K562 (cell line): ENCODE measurements around the gene HOXA11. TPM values are rescaled to one million over a fixed set of nuclear protein-coding genes. Genes with fewer than 3 reads are reported as not detected.

ENCODE experiments used
- ATAC-seq: fragments of 200-7000 bp; cut with Tn5 transposase; 3 replicates; pipeline ENCODE4 v1.9.1; 2020; ENCODE audit warnings: moderate library complexity
- BruUV-seq: library from RNA; stranded (reverse); fragments of 400-500 nt; replicated peaks from 2 replicates; lab custom pipeline; 2021; lab: Mats Ljungman, UMichigan
- CTCF ChIA-PET: fragments of 300-600 bp; formaldehyde crosslinking; extraction: SDS; loops from one replicate; lab custom pipeline; 2021; ENCODE audit warnings: low intra/inter-chr PET ratio; lab: Yijun Ruan, JAX
- POLR2A ChIA-PET: fragments of 300-600, 350-650 bp; sonication (Branson Sonifier 250); formaldehyde crosslinking; extraction: SDS; loops from one replicate; lab custom pipeline; 2021; ENCODE audit warnings: antibody characterized with exemption, inconsistent platforms; lab: Yijun Ruan, JAX
- DNase-seq, 4 experiments: peaks; one replicate each; pipeline versions ENCODE4 v3.0.0 to v3.0.0-alpha.2; 2011 to 2018; ENCODE audit warnings: low spot score in 3 of 4, mixed read lengths in 3 of 4; ENCODE audit errors: extremely low read depth in 1 of 4
- FAIRE-seq: peaks from 2 replicates; lab custom pipeline; 2011; peaks lifted over from hg19 to GRCh38; lab: Jason Lieb, UNC
- H2AFZ ChIP-seq: 2 replicates; pipeline ENCODE4 v1.6.0; 2011; ENCODE audit warnings: low read depth, low read length, control low read depth, inconsistent platforms
- H3K27ac ChIP-seq: fragments of 200-600 bp; 3 replicates; pipeline ENCODE4 v1.8.0; 2011; ENCODE audit warnings: low read depth, mild to moderate bottlenecking, control low read depth, inconsistent platforms, low read length, moderate library complexity, mixed read lengths; ENCODE audit errors: extremely low read depth
- H3K27me3 ChIP-seq, 2 experiments: fragments of 300-600 bp in 1 of 2; 2 replicates in 1 of 2; 3 replicates in 1 of 2; pipeline versions ENCODE4 v1.6.0 to v1.8.0; 2011; ENCODE audit warnings: inconsistent platforms in 2 of 2, low read length in 2 of 2, mild to moderate bottlenecking in 1 of 2, mixed read lengths in 1 of 2, moderate library complexity in 1 of 2; ENCODE audit not compliant: control insufficient read depth in 2 of 2, insufficient read depth in 2 of 2
- H3K36me3 ChIP-seq: fragments of 300-600 bp; 3 replicates; pipeline ENCODE4 v1.8.0; 2011; ENCODE audit warnings: mild to moderate bottlenecking, low read length, inconsistent platforms; ENCODE audit not compliant: control insufficient read depth, insufficient read depth
- H3K4me1 ChIP-seq, 2 experiments: fragments of 200-600 bp in 1 of 2; replicated peaks in 1 of 2; 2 replicates in 1 of 2; 3 replicates in 1 of 2; pipeline versions ENCODE4 v1.5.1 to v1.8.0; 2011; ENCODE audit warnings: inconsistent platforms in 2 of 2, low read length in 2 of 2, mild to moderate bottlenecking in 1 of 2, mixed read lengths in 1 of 2, moderate library complexity in 1 of 2; ENCODE audit not compliant: control insufficient read depth in 2 of 2, insufficient read depth in 2 of 2
- H3K4me2 ChIP-seq: 2 replicates; pipeline ENCODE4 v1.6.1; 2011; ENCODE audit warnings: low read length, control low read depth, inconsistent platforms, mixed read lengths; ENCODE audit not compliant: insufficient read depth
- H3K4me3 ChIP-seq: fragments of 200-600 bp; sonication (generic), shearing (Covaris generic); 2 replicates; pipeline ENCODE4 v1.5.1; 2016; ENCODE audit warnings: control low read depth, inconsistent platforms
- H3K79me2 ChIP-seq: fragments of 200-600 bp; 3 replicates; pipeline ENCODE4 v1.8.0; 2011; ENCODE audit warnings: low read length, inconsistent platforms; ENCODE audit not compliant: control insufficient read depth, insufficient read depth
- H3K9ac ChIP-seq, 2 experiments: 2 replicates each; pipeline versions ENCODE4 v1.6.0 to v1.6.1; 2011; ENCODE audit warnings: low read depth in 2 of 2, low read length in 2 of 2, control low read depth in 1 of 2, inconsistent platforms in 1 of 2, mild to moderate bottlenecking in 1 of 2, mixed read lengths in 1 of 2; ENCODE audit not compliant: insufficient read depth in 1 of 2
- H3K9me1 ChIP-seq: one replicate; pipeline ENCODE4 v1.6.0; 2011; ENCODE audit warnings: inconsistent platforms, mild to moderate bottlenecking, low read length, moderate library complexity; ENCODE audit not compliant: control insufficient read depth, insufficient read depth
- H3K9me3 ChIP-seq: replicated peaks from 2 replicates; pipeline ENCODE4 v1.5.1; 2011; ENCODE audit warnings: low read depth, low read length, inconsistent platforms; ENCODE audit not compliant: control insufficient read depth, insufficient read depth
- H4K20me1 ChIP-seq: replicated peaks from 2 replicates; pipeline ENCODE4 v1.6.1; 2011; ENCODE audit warnings: low read length, inconsistent platforms, mixed read lengths; ENCODE audit not compliant: control insufficient read depth, insufficient read depth
- BDP1 ChIP-seq: IDR thresholded peaks from 3 replicates; pipeline ENCODE4 v1.6.1; 2011; ENCODE audit not compliant: insufficient read length, insufficient read depth
- CHD1 ChIP-seq: fragments of 200-600 bp; sonication (generic); IDR thresholded peaks from one replicate; pipeline ENCODE4 v1.6.1; 2012; ENCODE audit warnings: mild to moderate bottlenecking, moderate library complexity, low read length, inconsistent platforms
- KLF13 ChIP-seq: fragments of 450-650 bp; IDR thresholded peaks from 2 replicates; pipeline ENCODE4 v1.6.1; 2016; ENCODE audit warnings: missing genetic modification characterization, low read depth, mild to moderate bottlenecking, missing compliant biosample characterization, moderate library complexity, borderline replicate concordance
- NCOA6 ChIP-seq: fragments of 450-650 bp; IDR thresholded peaks from 2 replicates; pipeline ENCODE4 v1.6.1; 2017; ENCODE audit warnings: mild to moderate bottlenecking
- WGBS: fragments of 100-300 bp; shearing (Covaris generic); methylation state at CpG from one replicate; pipeline ENCODE4 v1.1.6; 2016; ENCODE audit warnings: low coverage, mixed read lengths; ENCODE audit not compliant: insufficient coverage; ENCODE audit errors: missing lambda C conversion rate; 5-methylcytosine and 5-hydroxymethylcytosine counted together
- in situ Hi-C: fragments of 300-500 bp; cut with MboI; formaldehyde crosslinking; loops from 4 replicates; pipeline ENCODE4 v1.15.0; 2018; ENCODE audit warnings: inconsistent platforms, mixed read lengths
- intact Hi-C: fragments of 100-400 bp; cut with micrococcal nuclease; formaldehyde crosslinking; loops from 2 replicates; pipeline ENCODE4 v1.14.2; 2022
- polyA plus RNA-seq, 8 experiments: library from polyadenylated mRNA; depleted of rRNA in 4 of 8; stranded (reverse) in 5 of 8; unstranded in 3 of 8; fragments of >200 nt; fragmentation: Nextera tagmentation in 2 of 8; fragmentation: Illumina TruSeq in 1 of 8; extraction: Ambion mirVana in 2 of 8; extraction: Trizol in 1 of 8; gene quantifications; 2 replicates each; pipeline versions ENCODE4 v1.2.1 to v1.2.3, GENCODE V29; 2011 to 2014; ENCODE audit warnings: inconsistent platforms in 1 of 8, missing spikeins in 1 of 8
- total RNA-seq, 7 experiments: library from RNA; depleted of rRNA in 6 of 7; stranded (reverse); fragments of >200 nt in 6 of 7; fragmentation: Illumina TruSeq in 2 of 7; extraction: Trizol in 2 of 7; gene quantifications; 2 replicates each; pipeline versions ENCODE4 v1.2.1 to v1.2.3, GENCODE V29; 2011 to 2021; ENCODE audit warnings: low replicate concordance in 1 of 7
- TF ChIP-seq, protein P1 (sequence below): fragments of 450-650 bp; IDR thresholded peaks from 2 replicates; pipeline ENCODE4 v1.6.1; 2016
- TF ChIP-seq, protein P2 (sequence below): IDR thresholded peaks from 3 replicates; pipeline ENCODE4 v1.6.1; 2011; ENCODE audit warnings: borderline replicate concordance, mild to moderate bottlenecking, moderate library complexity; ENCODE audit not compliant: insufficient read length; ENCODE audit errors: extremely low read depth

Gene HOXA11
- total and polyA plus RNA-seq, 9 of the 15 experiments (the other 6 are each of a cell fraction or from before 2014, with no cell fraction given), result not detected

DNA sequence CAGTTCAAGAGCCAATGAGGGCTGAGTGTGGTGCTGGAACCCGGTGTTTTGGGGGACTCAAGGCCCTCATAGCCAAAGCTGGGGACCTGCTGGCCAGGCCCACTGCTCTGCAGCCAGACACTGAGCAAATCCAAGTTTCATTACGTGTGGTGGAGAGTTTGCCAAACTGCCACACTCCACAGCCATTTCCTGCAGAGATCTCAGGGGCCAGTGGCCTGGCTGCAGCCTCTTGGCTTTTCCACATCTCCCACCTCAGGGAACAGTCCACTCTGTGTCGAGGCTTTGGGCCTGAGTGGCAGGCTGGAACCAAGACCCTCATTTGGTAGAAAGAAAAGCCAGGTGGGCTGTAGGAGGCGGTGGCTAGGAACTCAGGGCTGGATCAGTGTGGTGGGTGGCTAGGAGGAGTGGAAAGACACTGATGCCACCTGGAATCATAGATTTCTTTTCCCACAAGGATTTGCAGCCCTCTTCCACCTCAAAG, 3.2 kb downstream of the HOXA11 start (continued):
- TF ChIP-seq, protein P1, sequence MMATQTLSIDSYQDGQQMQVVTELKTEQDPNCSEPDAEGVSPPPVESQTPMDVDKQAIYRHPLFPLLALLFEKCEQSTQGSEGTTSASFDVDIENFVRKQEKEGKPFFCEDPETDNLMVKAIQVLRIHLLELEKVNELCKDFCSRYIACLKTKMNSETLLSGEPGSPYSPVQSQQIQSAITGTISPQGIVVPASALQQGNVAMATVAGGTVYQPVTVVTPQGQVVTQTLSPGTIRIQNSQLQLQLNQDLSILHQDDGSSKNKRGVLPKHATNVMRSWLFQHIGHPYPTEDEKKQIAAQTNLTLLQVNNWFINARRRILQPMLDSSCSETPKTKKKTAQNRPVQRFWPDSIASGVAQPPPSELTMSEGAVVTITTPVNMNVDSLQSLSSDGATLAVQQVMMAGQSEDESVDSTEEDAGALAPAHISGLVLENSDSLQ, result no peak

DNA sequence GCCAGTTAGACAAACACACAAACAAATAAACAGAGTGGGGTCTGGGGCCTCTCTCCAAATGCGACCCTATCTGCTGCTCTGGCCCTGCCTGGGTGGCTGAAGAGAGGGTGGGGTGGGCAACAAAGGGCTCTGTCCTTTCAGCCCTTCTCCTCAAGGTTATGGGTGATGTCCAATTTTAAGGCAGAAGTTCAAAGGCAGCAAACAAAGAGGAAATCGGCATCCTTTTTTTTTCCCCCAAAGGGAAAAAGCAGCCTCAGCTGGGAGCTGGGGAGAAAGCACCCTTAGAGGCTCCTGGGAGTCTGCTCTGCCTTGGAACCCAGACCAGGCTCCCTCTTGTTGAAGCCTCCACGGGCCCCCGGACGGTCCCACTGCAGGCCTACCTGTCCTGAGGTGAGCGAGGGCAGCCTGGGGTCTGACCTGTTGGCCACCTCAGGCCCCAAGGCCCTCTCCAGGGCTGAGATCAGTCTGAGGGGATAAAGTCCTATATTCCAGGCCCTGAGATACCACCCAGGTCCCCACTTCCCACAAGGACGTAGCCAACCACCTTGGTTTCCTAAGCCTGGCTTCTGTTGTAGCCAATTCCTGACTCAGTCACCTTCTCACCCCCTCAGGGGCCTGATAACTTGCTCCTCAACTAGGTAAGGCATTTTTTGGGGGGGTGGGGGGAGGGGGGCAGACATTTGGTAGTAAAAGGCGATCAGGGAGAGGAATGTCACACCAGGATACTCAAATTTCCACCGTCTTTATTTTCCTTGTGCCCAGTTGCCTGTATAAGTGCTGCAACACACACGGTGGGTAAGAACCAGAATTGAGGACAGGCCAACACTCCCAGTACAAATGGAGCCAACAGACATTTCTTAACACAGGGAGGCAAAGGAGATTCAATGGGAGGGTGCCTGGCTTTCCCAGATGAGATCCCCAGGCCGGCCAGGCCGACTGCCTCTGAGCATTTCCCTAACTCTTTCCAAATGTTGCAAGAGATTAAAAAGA, 4.3 kb downstream of the HOXA11 start:
- Histone ChIP-seq H4K20me1 (no peaks in the 10 kb centered on the region), H3K4me2 (no peak overlapping the region)
- TF ChIP-seq, protein P2, sequence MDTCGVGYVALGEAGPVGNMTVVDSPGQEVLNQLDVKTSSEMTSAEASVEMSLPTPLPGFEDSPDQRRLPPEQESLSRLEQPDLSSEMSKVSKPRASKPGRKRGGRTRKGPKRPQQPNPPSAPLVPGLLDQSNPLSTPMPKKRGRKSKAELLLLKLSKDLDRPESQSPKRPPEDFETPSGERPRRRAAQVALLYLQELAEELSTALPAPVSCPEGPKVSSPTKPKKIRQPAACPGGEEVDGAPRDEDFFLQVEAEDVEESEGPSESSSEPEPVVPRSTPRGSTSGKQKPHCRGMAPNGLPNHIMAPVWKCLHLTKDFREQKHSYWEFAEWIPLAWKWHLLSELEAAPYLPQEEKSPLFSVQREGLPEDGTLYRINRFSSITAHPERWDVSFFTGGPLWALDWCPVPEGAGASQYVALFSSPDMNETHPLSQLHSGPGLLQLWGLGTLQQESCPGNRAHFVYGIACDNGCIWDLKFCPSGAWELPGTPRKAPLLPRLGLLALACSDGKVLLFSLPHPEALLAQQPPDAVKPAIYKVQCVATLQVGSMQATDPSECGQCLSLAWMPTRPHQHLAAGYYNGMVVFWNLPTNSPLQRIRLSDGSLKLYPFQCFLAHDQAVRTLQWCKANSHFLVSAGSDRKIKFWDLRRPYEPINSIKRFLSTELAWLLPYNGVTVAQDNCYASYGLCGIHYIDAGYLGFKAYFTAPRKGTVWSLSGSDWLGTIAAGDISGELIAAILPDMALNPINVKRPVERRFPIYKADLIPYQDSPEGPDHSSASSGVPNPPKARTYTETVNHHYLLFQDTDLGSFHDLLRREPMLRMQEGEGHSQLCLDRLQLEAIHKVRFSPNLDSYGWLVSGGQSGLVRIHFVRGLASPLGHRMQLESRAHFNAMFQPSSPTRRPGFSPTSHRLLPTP, result no peak
- TF ChIP-seq CHD1 (no peak), BDP1 (no peak), NCOA6 (no peak), KLF13 (no peak)
- TF ChIP-seq, all 486 proteins: peak for 0
- H3K36me3 ChIP-seq, result no peaks in the 10 kb centered on the region
- H3K9ac ChIP-seq, result no peak overlapping the region
- H3K9me3 ChIP-seq, result no peaks in the 10 kb centered on the region; the same call in 1 of the 2 replicates
- peaks cover 42 to 78% of the 10 kb centered on the region in 2 experiments for H3K27me3 ChIP-seq
- H3K4me1 ChIP-seq, result peaks cover 0 to 24% of the 10 kb centered on the region in 2 experiments; a peak in 2 of 5 replicates
- no peak overlapping the region for H2AFZ ChIP-seq
- ChIA-PET POLR2A (no interaction called here), CTCF (no interaction called here)
- no peaks in the 10 kb centered on the region for H3K79me2 ChIP-seq
- H3K4me3 ChIP-seq, result no peak overlapping the region
- H3K9me1 ChIP-seq, result no peaks in the 10 kb centered on the region
- BruUV-seq, result no TSS peak
- under 1% methylated on average over 11 of the region's 12 CpGs for WGBS
- DNase-seq (no peak), FAIRE-seq (no peak), ATAC-seq (no peak)
- intact Hi-C loops, result no loop called here
- in situ Hi-C loops, result no loop called here
- no peak overlapping the region for H3K27ac ChIP-seq
